ENCODE results near the gene SMIM32.

Gene SMIM32

DNA sequence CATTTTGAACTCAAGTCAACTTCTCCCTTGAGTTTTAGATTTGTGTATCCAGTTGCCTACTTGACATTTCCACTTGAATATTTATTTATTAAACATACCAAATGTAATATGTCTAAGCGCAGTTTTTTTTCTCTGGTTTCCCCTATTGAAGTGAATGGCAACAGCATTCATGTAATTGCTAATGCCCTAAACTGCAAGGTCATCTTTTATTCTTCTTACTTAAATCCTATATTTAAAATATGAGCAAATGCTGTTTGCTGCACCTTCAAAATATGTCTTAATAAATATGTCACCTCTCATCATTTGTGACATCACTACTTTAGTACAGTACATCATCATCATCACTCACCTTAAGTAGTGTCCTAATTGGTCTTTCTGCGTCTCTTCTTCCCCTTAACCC, 37.9 kb downstream of the SMIM32 start:
- DNase-seq (ENCODE audit: low spot score) (no peak), ATAC-seq (ENCODE audit: low read depth) (no peak)
- peaks cover 78% of the 10 kb centered on the region for H3K36me3 ChIP-seq (ENCODE audit: low read depth)
- H3K4me3 ChIP-seq (ENCODE audit: severe bottlenecking) = no peak overlapping the region
- TF ChIP-seq, protein P1, sequence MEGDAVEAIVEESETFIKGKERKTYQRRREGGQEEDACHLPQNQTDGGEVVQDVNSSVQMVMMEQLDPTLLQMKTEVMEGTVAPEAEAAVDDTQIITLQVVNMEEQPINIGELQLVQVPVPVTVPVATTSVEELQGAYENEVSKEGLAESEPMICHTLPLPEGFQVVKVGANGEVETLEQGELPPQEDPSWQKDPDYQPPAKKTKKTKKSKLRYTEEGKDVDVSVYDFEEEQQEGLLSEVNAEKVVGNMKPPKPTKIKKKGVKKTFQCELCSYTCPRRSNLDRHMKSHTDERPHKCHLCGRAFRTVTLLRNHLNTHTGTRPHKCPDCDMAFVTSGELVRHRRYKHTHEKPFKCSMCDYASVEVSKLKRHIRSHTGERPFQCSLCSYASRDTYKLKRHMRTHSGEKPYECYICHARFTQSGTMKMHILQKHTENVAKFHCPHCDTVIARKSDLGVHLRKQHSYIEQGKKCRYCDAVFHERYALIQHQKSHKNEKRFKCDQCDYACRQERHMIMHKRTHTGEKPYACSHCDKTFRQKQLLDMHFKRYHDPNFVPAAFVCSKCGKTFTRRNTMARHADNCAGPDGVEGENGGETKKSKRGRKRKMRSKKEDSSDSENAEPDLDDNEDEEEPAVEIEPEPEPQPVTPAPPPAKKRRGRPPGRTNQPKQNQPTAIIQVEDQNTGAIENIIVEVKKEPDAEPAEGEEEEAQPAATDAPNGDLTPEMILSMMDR (IDR thresholded peaks at IDR 0.05; ENCODE audit: poor library complexity, severe bottlenecking) = no peak
- no peaks in the 10 kb centered on the region for H3K9me3 ChIP-seq (ENCODE audit: severe bottlenecking)
- no peaks in the 10 kb centered on the region for H3K4me1 ChIP-seq (ENCODE audit: insufficient read depth, poor library complexity, severe bottlenecking)
- H3K27me3 ChIP-seq (ENCODE audit: insufficient read depth, poor library complexity, severe bottlenecking) = no peaks in the 10 kb centered on the region
- H3K27ac ChIP-seq (ENCODE audit: poor library complexity, severe bottlenecking) = no peak overlapping the region

- DNase-seq (ENCODE audit: low spot score) = no peak
- Histone ChIP-seq H3K4me1 (ENCODE audit: insufficient read depth, poor library complexity, severe bottlenecking) (no peaks in the 10 kb centered on the region), H3K9me3 (ENCODE audit: severe bottlenecking) (no peaks in the 10 kb centered on the region), H3K4me3 (ENCODE audit: severe bottlenecking) (no peak overlapping the region), H3K36me3 (ENCODE audit: low read depth) (peaks cover 66% of the 10 kb centered on the region), H3K27ac (ENCODE audit: poor library complexity, severe bottlenecking) (no peak overlapping the region), H3K27me3 (ENCODE audit: insufficient read depth, poor library complexity, severe bottlenecking) (no peaks in the 10 kb centered on the region)
- TF ChIP-seq, protein P1 (IDR thresholded peaks at IDR 0.05; ENCODE audit: poor library complexity, severe bottlenecking) = no peak
- no peak for ATAC-seq (ENCODE audit: low read depth)
These were observed 39.3 kb downstream of the SMIM32 start for GRCh38 chr5:136153581-136154236.

GRCh38 chr5:136149891-136150290, 43.1 kb downstream of the SMIM32 start:
- no peaks in the 10 kb centered on the region for H3K27me3 ChIP-seq (ENCODE audit: insufficient read depth, poor library complexity, severe bottlenecking)
- TF ChIP-seq, protein P1 (IDR thresholded peaks at IDR 0.05; ENCODE audit: poor library complexity, severe bottlenecking) = no peak
- H3K9me3 ChIP-seq (ENCODE audit: severe bottlenecking) = no peaks in the 10 kb centered on the region
- ATAC-seq (ENCODE audit: low read depth) (no peak), DNase-seq (ENCODE audit: low spot score) (no peak)
- H3K4me3 ChIP-seq (ENCODE audit: severe bottlenecking) = no peak overlapping the region
- peaks cover 35% of the 10 kb centered on the region for H3K36me3 ChIP-seq (ENCODE audit: low read depth)
- H3K27ac ChIP-seq (ENCODE audit: poor library complexity, severe bottlenecking) = no peak overlapping the region
- no peaks in the 10 kb centered on the region for H3K4me1 ChIP-seq (ENCODE audit: insufficient read depth, poor library complexity, severe bottlenecking)

- Histone ChIP-seq H3K4me1 (ENCODE audit: insufficient read depth, poor library complexity, severe bottlenecking) (no peaks in the 10 kb centered on the region), H3K27ac (ENCODE audit: poor library complexity, severe bottlenecking) (no peak overlapping the region), H3K9me3 (ENCODE audit: severe bottlenecking) (no peaks in the 10 kb centered on the region), H3K36me3 (ENCODE audit: low read depth) (peaks cover 12% of the 10 kb centered on the region), H3K27me3 (ENCODE audit: insufficient read depth, poor library complexity, severe bottlenecking) (no peaks in the 10 kb centered on the region), H3K4me3 (ENCODE audit: severe bottlenecking) (no peak overlapping the region)
- DNase-seq (ENCODE audit: low spot score) (no peak), ATAC-seq (ENCODE audit: low read depth) (no peak)
- TF ChIP-seq, protein P1 (IDR thresholded peaks at IDR 0.05; ENCODE audit: poor library complexity, severe bottlenecking) = no peak
These were observed 45.3 kb downstream of the SMIM32 start for GRCh38 chr5:136147632-136148031.

DNA sequence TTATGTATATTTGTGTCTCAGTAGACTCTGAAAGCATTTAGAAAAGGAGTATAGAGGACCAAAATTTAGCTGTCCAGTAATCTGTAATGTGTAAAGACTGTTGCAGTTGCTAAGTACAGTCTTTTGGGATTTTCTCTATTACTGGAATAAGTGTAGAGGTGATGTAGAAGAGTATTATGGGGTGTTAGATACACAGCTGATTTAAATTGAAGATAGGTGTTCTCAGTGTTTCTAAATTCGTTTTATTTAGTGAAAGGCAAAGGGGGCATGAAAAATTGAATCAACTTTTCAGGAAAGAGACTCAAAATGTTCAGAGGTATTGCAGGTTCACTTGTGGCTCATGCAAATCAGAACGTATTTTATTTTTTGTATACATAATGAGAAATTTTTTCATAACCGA, 46.8 kb downstream of the SMIM32 start:
- no peaks in the 10 kb centered on the region for H3K27me3 ChIP-seq (ENCODE audit: insufficient read depth, poor library complexity, severe bottlenecking)
- no peak overlapping the region for H3K27ac ChIP-seq (ENCODE audit: poor library complexity, severe bottlenecking)
- TF ChIP-seq, protein P1 (IDR thresholded peaks at IDR 0.05; ENCODE audit: poor library complexity, severe bottlenecking) = no peak
- ATAC-seq (ENCODE audit: low read depth) = no peak
- peaks cover 8% of the 10 kb centered on the region for H3K4me1 ChIP-seq (ENCODE audit: insufficient read depth, poor library complexity, severe bottlenecking)
- no peaks in the 10 kb centered on the region for H3K9me3 ChIP-seq (ENCODE audit: severe bottlenecking)
- H3K4me3 ChIP-seq (ENCODE audit: severe bottlenecking) = no peak overlapping the region
- DNase-seq (ENCODE audit: low spot score) = no peak
- H3K36me3 ChIP-seq (ENCODE audit: low read depth) = peaks cover 6% of the 10 kb centered on the region; the same call in 1 of the 2 replicates
